GM23338 (cell line): ENCODE measurements around the gene MARF1.

Source experiments
- CREB1 ChIP-seq: fragments of 250-450 bp; sonication (Bioruptor Pico); IDR thresholded peaks from 2 replicates; pipeline ENCODE4 v1.5.0; 2020; ENCODE audit warnings: low read depth, mild to moderate bottlenecking, moderate library complexity
- ETS1 ChIP-seq: IDR thresholded peaks from 2 replicates; pipeline ENCODE4 v1.6.1; 2016; ENCODE audit warnings: antibody characterized with exemption
- EZH2 ChIP-seq: fragments of 200-600 bp; sonication (generic); IDR thresholded peaks from one replicate; pipeline ENCODE4 v1.8.0; 2017; ENCODE audit warnings: antibody characterized with exemption, mild to moderate bottlenecking, low read depth; ENCODE audit not compliant: unreplicated experiment
- EZH2phosphoT487 ChIP-seq: fragments of 200-600 bp; sonication (generic); IDR thresholded peaks from one replicate; pipeline ENCODE4 v1.8.1; 2018; ENCODE audit warnings: antibody characterized with exemption; ENCODE audit not compliant: unreplicated experiment
- JUNB ChIP-seq: IDR thresholded peaks from one replicate; pipeline ENCODE4 v1.6.1; 2016; ENCODE audit warnings: antibody characterized with exemption; ENCODE audit not compliant: unreplicated experiment
- NANOG ChIP-seq: IDR thresholded peaks from 2 replicates; pipeline ENCODE4 v1.6.1; 2016; ENCODE audit warnings: antibody characterized with exemption, borderline replicate concordance
- POLR2AphosphoS5 ChIP-seq: IDR thresholded peaks from 2 replicates; pipeline ENCODE4 v1.6.1; 2016; ENCODE audit warnings: antibody characterized with exemption, low read depth
- REST ChIP-seq: IDR thresholded peaks from one replicate; pipeline ENCODE4 v1.6.1; 2018; ENCODE audit warnings: antibody characterized with exemption; ENCODE audit not compliant: unreplicated experiment
- STAT1 ChIP-seq: IDR thresholded peaks from one replicate; pipeline ENCODE4 v1.6.1; 2016; ENCODE audit warnings: antibody characterized with exemption; ENCODE audit not compliant: unreplicated experiment
- ZNF331 ChIP-seq: fragments of 250-450 bp; sonication (Bioruptor Pico); IDR thresholded peaks from 2 replicates; pipeline ENCODE4 v1.5.0; 2020; ENCODE audit warnings: low read depth, mild to moderate bottlenecking, moderate library complexity
- TF ChIP-seq, protein P1 (sequence below), 2 experiments: fragments of 200-600 bp in 1 of 2; sonication (generic) in 1 of 2; conservative IDR thresholded peaks; 2 replicates each; pipeline versions ENCODE4 v1.5.1 to v1.6.1; 2016 to 2017; ENCODE audit warnings: antibody characterized with exemption in 2 of 2, low read depth in 2 of 2, mild to moderate bottlenecking in 2 of 2, moderate library complexity in 1 of 2

- TF ChIP-seq, protein P1, sequence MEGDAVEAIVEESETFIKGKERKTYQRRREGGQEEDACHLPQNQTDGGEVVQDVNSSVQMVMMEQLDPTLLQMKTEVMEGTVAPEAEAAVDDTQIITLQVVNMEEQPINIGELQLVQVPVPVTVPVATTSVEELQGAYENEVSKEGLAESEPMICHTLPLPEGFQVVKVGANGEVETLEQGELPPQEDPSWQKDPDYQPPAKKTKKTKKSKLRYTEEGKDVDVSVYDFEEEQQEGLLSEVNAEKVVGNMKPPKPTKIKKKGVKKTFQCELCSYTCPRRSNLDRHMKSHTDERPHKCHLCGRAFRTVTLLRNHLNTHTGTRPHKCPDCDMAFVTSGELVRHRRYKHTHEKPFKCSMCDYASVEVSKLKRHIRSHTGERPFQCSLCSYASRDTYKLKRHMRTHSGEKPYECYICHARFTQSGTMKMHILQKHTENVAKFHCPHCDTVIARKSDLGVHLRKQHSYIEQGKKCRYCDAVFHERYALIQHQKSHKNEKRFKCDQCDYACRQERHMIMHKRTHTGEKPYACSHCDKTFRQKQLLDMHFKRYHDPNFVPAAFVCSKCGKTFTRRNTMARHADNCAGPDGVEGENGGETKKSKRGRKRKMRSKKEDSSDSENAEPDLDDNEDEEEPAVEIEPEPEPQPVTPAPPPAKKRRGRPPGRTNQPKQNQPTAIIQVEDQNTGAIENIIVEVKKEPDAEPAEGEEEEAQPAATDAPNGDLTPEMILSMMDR (conservative IDR thresholded peaks at IDR 0.05; ENCODE audit: low read depth in 2 of 2) = no peak
- TF ChIP-seq CREB1 (CRISPR knock-in tag) (no peak), POLR2AphosphoS5 (no peak), ETS1 (no peak), EZH2phosphoT487 (no peak), EZH2 (no peak), STAT1 (no peak), REST (no peak), JUNB (no peak), NANOG (no peak), ZNF331 (CRISPR knock-in tag) (no peak)
Observed at GRCh38 chr16:15578824-15579223, 64.1 kb downstream of the MARF1 start.
